HG03135 (cell line): ENCODE data around the gene PCCA.
"Not testable (repeated sequence)": the region's sequence is repeated elsewhere in the genome, so short reads cannot be mapped to it uniquely, and the experiment has no call there.

Experiments
- ATAC-seq: cut with Tn5 transposase; IDR thresholded peaks from one replicate; pipeline ENCODE4 v1.9.1; 2021; ENCODE audit warnings: mild to moderate bottlenecking, moderate library complexity; ENCODE audit not compliant: unreplicated experiment

The PCCA gene

DNA sequence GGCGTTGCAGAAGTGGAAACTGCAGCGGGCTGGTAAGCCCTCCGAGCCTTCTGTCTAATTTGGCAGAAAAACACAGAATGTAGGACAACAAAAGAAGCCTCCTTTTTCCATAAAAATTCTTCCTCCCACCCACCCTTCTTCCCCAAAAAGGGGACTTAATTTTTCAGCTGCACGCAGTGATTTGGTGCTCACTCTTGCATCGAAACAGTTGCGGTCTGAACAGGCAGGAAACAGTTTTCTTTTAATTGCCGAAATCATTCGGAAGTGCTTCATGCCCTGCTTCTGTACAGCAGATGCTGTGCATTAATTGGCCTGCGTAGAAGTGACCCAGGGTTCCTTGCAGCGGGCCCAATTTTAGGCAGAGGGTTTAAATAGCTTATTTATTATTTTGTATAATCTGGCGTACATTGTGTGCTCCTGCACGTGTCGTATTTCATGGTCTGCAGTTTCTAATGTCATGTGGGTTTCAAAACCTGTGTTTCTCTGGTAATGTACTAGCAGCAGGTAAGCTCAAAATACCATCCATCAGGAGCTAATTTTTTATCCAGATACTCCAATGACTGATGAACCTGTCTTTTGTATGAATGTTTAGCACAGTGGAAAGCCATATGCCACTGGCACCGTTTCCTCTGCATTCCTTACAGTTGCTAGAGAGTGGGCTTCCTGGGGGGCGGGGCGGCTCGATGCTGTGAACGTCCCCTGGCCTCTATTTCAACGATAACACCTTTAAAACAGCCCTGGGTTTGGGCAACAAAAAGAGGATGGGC is 433.1 kb downstream of the PCCA start:
- ATAC-seq = no peak

DNA sequence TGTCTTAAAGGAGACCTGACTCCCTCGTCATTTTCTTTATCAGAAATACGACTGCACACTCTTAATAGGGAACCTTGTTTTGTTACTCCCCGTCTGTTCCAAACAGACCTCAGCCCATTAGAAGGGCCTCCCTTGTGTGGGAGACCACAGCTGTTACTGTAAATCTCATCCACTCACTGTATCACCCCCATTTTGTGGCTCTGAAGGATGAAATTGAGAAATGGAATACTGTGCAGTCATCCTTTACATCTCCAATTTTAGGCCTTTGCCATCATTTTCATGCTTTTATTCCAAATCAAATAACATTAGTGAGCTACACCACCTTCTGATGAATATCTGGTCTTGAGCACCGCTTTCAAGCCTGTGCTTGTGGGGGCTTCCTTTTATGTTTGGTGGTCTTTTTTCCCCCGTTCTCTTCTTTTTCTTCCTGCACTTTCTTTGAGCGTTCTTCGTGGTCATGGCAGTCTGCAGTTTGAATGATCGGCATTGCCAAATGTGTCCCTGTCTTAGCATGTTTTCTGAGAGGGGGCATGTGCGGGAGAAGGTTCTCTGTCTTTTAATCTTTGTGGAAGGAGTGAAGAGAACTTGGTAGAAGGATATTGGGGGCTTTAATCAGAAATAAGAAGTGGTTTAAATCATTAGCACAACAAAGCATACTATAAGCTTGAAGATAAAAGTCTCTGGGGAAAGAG is 433.9 kb downstream of the PCCA start:
- ATAC-seq = no peak

DNA sequence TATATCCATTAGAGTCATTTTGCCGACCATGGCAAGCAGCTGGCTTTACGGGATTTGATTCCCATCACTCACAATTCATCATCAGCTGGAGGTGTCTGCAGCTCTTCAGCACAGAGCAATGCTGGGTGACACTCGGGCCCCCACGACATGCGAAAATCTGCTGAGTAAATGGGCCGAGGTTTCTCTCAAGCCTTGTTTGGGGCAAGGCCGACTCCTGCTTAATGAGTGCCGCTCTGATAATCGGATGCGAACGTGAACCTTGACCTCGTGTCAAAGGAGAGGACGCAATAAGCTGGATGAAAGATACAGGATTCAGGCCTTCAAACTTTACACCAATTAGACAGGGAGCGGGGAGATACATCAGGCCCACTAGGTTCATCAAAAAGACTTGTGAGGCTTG is 434.5 kb downstream of the PCCA start:
- no peak for ATAC-seq

DNA sequence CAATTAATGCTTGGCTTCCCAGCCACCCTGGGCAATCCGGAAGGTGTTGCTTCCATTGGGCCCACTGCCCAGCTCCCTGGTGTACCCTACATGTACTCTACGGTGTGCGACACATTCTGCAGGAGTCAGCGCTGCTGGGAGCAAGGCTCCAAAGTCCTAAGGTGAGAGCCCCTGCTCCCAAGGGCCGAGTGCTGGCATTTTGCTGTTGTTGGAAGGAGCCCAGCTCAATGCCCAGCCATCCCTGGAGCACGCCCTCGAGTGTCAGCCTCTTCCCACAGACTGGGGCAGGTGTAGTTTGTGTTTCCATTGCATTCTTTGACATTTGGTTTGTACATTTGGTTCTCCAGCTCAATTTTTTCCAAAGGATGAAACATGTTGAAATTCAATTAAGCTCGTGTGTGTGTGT is 435.1 kb downstream of the PCCA start:
- ATAC-seq = no peak

DNA sequence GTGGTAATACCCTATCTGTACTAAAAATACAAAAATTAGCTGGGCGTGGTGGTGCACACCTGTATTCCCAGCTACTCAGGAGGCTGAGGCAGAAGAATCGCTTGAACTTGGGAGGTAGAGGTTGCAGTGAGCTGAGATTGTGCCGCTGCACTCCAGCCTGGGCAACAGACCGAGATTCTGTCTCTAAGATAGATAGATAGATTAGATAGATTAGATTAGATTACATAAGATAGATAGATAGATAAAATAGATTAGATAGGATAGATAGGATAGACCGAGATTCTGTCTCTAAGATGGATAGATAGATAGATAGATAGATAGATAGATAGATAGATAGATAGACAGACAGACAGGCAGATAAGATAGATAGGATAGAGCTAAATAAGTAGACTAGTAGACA is 435.8 kb downstream of the PCCA start:
- not testable (repeated sequence) for ATAC-seq

DNA sequence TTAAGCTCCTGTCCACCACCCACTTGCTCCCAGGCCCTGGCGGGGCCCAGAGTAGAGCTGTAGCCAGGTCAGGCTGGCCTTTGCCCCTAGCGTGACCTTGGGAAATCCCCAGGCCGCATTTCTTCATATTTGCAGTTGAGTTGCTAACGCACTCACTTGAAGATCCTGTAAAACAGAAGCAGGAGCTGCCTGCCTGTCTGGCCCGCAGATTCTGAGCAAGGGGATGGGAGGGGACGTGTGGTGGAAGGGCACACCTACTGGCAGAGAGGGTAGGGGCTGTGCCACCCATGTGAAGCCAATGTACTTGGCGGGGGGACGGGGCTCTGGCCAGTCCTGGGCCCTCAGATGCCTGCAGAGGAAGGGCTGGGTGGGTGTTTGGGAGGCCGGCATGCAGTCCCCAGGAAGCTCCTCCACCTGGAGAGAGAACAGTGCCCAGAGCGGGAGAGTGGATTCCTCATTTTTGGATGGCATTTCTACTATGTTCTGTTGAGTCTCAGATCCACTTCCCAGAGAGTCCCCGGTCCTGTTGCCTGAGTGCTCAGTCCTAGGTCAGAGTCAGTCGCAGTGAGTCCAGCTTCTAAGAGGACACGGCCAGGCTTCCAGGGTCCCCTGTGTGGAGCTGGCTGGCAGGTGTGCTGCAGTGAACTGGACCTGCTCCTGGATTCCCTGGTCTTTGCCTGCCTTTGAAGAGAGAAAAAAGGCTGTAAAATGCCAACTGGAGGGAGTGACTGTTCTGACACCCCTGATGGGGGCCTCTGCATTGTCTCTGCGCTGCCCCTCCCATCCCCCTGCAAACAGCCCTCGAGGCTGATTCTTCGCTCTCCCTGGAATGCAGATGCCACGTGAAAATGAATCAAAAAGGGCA is 436.8 kb downstream of the PCCA start:
- ATAC-seq = no peak

DNA sequence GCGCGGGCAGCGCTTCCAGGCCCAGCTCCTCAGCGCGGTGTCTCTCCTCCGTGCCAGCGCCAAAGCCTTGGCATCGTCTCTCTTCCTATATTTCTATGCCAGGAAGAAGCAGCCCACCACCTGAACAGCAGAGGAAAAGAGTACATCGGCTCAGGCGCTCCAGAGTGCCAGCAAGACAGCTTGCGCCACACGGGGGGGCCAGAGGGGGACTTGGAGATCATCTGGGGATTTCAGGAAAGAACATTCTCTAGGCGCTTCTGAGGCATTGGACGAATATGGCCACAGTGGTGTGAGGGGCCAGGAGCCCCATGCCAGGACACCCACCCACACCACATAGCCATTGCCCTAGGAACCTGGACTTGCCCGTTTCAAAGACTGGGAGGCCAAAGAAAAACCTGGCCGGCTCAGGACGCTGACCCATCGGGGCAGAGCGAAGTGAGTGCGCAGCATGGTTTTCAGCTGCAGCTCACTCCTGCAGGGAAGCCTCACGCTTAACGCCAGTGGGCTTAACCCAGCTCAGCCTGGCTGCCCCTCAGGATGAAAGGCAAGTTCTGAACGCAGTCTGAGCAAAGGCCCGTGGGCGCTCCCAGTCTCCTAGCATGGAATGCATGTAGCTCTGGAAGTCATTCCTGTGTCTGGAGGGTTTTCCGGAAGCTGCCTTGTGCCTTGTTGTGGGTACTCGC is 437.6 kb downstream of the PCCA start:
- no peak for ATAC-seq

DNA sequence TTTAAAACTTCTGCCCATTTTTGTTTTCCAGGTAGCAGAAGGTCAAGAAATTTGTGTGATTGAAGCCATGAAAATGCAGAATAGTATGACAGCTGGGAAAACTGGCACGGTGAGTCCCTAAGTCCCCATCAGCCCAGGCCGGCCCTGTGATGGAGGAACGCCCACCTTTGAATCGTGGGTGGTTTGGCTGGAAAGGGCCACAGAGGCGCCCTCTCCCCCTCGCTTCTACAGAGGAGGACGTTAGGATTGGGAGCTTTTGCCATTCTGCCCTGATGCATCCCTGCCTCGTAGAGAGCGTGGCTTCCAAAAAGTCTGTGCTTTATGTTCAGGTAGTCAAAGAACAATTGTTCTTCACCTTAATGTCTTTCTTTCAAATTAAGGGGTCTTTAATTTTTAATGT is 438.8 kb downstream of the PCCA start:
- ATAC-seq = no peak

DNA sequence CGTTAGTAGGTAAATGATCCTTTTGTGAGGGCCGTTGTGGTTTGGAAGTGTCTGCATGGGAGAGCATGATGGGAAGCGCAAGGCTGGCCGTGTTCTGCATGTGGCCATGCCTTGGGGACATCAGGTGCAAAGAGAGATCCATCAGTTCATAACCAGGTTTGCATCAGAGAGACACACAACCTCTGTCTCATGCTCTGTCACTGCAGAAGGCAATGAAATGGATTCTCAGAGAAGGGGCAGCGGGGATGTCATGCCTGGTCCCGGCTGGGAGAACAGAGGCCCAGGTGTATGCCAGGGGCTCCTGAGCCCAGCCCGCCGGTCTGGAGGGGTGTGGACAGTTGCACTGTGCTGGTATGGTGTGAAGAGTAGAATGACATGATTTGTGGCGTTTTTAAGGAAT is 439.5 kb downstream of the PCCA start:
- ATAC-seq = no peak

DNA sequence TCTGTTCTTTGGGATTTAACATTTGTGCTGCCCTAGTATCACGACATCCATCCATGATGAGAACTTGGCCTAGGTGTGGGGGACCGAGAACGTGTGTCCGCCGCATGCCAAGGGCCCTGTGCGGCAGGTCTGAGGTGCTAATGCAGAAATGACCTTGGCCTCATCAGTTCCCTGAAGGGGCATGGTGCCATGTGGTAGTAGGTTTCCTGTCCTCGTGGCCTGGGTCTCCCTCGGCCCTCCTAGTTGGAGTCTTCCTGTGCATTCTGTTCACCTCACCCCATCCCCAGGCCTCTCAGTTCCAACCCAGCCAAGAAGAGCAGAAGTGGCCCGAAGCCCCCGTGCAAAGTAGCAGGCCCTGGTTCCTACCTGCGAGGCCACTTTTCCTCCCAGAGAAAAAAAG is 439.9 kb downstream of the PCCA start:
- ATAC-seq = no peak

DNA sequence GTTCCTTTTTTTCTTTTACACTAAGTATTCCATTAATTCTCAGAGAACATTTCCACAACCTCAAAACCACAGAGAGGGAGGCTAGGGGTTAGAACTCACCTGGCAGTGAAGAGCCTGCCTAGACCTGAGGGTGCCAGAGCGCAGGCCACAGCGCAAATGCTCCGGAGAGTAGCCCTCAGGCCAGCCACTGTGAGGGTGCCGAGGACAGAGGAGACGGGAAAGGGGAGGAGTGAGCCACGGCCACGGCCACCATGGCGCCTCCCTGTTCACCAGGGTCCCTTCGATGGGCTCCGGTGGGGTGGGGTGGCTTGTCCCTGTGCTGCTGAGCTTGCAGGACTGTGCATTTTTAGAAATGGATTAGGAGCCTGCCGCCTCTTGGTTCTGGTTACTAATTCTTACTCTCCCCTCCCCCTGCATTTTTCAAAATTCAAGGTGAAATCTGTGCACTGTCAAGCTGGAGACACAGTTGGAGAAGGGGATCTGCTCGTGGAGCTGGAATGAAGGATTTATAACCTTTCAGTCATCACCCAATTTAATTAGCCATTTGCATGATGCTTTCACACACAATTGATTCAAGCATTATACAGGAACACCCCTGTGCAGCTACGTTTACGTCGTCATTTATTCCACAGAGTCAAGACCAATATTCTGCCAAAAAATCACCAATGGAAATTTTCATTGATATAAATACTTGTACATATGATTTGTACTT is 440.9 kb downstream of the PCCA start:
- no peak for ATAC-seq

DNA sequence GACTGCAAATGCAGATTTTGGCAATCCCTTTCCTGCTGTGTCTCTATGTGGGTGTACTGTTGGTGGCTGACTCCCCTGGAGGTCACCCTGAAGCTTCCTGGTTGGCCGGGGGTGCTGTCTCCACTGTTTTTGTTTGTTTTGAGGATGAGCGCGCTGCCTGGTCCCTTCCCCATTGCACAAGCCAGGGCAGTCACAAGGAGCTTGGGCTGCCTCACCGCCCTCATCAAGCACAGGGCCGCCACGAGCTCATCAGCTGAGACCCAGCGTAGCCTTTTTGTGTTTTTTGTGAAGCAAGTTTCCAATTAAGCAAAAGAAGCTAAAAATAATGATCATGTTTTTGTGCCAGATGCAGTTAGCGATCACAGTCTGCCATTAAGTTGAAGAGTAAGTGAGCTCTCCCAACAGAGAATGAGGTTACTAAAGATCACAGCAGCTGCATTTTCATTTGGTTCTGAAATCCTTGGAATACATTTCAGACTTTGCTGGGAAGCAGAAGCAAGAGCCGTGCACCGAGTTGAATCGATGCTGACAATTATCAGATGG is 441.8 kb downstream of the PCCA start:
- ATAC-seq = no peak

DNA sequence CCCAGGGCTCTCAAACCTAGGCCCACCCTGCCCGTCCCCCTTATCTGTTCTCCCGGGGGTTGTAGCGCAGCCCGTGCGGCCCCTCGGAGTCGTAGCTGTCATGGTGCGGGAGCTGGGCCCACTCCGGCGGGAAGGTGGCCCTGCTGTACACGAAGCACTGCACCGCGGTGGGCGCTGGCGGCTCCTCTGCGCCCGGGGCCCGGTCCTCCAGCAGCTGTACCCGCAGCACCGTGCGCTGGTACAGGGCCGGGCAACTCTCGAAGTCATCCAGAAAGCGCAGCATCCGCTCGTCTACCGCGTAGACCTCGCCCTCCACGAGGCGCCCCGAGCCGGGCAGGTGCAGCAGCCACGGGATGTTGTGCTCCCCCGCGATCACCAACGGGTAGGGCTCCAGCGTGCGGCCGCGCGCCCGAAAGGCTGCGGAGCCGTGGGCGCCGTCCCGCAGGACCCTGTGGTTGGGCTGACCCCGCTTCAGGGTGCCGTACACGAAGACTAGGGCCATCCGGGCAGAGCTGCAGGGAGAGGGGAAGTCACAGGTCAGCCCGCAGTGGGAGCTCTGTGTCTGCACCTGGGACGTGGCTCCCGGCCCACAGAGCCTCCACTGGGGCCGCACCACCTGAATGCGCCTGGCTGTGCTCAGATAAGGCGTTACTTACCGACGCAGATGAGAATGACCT is 443.3 kb downstream of the PCCA start:
- ATAC-seq = no peak

DNA sequence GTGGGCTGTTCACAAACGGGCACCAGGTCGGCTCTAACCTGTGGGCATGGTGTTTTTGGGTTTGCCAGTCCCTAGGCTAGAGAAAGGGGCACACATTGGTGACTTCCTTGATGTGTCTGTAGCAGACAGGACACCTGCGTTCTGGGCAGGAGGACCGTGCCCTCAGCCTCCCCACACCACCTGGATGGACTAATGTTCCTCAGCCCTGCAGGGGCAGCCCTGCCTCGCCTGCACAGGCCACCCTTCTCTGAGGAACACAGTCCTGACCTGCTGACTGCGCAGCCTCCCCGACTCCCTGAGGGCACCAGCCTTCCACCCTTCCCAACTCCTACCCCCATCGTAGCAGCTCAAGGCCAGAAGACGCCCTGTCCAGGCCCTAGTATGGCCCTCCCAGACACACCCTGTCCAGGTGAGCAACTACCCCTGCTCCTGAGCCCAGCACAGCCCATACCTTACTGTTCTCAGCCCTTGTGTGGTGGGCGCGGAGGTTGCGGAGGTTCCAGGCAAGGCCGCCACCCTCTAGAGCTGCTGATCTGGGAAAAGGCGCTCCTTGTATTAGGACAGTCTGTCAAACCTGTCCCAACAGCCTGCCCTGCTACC is 444.0 kb downstream of the PCCA start:
- ATAC-seq = no peak

DNA sequence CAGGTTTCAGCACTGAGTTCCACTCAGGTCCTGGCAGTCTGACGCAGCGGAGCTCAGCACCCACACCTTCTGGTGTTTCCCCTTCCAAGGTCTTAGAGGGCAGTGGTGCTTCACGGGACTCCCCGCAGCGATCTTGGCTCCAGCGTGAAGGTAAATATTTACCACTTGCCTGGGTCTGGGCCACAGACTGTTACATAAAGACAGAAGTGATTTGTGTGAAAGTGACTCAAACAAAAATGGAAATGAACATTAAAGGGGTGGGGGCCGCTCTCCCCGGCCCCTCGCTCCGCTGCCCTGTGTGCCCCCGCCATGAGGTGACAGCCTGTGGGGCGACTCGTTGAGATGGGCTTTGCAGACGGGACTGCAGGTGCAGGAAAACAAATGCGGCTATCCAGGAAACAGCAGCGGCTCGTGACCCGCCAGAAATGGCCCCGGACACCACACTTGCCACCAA is 444.7 kb downstream of the PCCA start:
- ATAC-seq = no peak

DNA sequence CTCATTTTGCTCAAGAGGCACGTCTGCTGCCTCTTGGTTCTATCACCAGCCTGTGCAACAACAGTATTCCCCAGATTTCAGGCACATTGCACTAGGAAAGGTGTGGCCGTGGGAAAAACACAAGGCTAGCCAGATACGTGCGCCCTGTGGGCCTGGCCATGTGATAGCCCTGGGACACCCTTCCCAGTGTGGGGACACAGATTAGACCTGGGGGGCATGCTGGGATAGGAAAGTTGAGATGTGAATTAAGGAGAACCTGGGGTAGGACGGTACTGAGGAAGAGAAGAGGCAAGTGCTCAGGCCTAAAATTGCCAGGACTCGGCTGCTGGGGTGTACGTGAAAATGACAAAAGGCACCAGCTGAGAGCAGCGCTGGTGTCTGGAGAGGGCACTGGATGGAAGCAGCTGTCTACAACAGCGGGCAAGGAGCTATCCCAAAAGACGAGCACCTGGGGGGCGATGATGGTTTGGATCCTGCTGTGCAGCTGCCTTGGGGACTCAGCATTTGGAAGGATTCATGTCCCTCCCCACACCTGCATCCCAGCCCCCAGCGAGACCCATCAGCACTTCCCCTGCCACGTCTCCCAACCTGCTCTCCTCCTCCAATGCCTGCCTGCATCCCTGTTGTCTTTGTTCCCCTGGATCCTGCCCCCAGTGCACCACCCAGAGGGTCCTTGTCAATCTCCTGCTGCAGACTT is 445.4 kb downstream of the PCCA start:
- no peak for ATAC-seq

DNA sequence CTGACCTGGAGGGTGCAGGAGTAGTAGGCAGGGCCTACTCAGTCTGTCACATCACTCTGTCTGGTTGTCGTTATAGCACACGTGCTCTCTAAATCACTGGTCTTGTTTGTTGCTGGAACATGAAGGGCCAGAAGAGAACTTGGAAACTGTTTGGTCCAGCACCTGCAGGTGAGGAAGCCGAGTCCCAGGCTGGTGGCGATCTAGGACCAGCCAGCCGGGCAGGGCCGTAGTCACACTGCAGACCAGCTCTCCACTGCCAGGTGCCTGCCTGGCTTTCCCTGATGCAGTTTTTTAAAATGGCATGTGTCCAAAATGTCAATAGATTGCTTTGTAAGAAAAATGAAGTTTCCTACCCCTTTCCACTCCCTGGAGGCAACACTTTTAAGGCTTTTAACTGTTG is 446.0 kb downstream of the PCCA start:
- ATAC-seq = no peak

DNA sequence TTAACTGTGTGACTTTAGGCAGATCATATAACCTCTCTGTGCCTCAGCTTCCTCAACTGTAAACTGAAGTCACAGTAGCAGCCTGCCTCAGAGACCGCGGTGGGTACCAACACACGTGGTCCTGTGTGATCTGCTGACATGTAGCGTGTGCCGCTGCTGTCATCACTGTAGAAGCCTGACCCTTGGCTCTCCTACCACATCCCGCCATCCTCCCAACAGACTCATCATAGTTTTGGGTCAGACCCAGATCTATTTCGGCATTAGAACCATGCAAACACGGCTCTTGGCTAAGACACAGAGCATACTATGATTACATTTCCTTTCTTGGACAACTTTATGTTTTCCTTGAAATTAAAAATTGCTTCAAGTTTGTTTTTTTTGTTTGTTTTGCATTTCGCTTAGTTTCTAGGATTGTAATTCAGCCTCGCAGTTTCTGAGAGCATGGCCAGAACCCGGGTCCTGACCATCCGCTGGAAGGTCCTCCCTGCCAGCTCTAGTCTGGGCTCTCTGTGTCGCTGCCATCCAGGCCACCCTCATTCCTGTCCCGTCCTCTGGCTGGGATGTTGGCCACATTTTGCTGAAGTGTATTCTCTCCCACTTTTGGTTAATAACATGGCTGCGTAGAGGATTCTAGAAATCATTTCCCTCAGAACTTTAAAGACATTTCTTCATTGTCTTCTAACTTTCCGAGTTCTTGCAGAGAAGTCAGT is 446.7 kb downstream of the PCCA start:
- no peak for ATAC-seq
